ENCODE measurements around the gene MAK. TPM values are rescaled to one million over a fixed set of nuclear protein-coding genes. Genes with fewer than 3 reads are reported as not detected.

MAK gene, protein sequence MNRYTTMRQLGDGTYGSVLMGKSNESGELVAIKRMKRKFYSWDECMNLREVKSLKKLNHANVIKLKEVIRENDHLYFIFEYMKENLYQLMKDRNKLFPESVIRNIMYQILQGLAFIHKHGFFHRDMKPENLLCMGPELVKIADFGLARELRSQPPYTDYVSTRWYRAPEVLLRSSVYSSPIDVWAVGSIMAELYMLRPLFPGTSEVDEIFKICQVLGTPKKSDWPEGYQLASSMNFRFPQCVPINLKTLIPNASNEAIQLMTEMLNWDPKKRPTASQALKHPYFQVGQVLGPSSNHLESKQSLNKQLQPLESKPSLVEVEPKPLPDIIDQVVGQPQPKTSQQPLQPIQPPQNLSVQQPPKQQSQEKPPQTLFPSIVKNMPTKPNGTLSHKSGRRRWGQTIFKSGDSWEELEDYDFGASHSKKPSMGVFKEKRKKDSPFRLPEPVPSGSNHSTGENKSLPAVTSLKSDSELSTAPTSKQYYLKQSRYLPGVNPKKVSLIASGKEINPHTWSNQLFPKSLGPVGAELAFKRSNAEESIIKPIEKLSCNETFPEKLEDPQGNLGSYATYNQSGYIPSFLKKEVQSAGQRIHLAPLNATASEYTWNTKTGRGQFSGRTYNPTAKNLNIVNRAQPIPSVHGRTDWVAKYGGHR
- 0.13 to 0.21 TPM (median 0.15 TPM) in 5 replicates for total RNA-seq (2022; extraction: Qiagen RNA extraction; ENCODE audit: low read depth)

DNA sequence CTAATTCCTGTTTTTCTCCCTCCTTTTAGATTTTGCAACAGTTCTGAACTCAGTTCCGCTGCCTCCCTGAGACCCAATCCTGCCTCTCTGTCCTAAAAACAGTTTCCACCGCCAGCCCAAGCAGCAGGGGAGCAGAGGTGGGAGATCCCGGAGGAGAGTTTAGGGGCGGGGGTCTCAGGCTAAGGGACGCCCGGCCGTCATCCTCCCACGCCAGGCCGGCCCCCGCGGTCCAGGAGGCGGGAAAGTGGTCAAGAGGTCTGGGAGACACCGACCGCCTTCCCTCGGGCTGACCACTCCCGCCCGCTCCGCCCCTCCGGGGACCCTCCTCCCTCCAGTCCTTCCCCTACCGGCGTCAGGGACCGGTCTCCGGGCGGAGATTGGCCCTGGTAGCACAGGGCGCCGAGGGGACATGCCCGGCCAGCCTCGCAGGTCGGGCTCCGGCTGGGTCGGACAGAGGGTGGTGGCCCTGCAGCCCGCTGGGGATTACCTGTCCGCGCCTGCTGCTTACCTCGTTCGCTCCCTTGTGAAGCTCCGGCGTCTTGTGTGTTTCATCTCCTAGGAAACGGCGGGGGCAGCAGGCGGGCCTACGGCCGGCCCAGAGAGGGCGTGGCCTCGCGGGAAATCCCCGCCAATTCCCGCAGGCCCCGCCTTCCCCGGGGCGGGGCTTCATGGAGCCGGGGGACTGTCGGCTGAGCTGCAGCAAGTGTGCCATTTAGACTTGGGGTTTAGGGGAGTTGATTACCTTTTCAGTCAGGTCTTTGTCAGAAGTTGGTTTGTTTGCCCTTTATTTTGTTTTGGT is at the start of gene MAK:
MAK (minus strand) TSS at position 545 of the 799 bp plus-strand sequence. CDS start 7,891 bp downstream, outside the sequence.

DNA sequence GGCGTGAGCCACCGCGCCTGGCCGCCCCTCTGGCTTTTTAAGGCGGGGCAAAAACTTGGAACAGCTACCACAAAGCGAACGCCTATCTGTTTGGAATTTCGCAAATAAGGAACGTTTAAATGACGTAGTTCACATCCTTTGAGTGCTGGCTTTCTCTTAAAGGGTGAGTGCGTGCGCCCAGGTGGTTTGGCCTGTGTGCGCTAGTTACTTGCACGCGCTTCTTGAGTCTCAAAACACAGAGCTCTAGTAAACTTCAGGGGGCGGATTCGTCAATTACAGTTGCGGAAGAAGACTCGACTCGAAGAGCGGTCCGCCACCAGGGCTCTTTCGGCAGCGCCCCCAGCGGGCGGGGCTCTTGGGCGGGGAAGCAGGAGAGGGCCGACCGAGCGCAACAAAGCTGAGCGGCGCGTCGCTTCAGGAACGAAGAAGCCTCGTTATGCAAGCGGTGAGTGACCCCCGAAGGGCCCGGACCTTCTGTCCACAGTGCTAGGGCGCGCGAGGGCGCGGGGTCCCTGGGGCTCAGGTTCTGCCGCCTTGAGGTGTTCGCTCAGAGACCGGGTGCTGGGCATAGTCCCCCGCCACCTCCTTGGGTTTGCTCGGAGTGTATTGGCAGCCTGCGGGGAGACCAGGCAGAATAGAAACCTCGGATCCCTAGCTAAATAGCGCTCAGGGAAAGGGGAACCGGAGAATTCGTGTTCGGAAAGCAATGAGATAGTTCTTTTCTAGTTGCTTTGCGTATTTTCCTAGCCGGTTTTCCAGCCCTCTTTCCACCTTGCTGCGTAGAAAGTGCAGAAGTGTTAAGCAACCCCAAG is 48.6 kb upstream of the MAK start, which contains the start of gene SYCP2L:
SYCP2L (plus strand) TSS at position 362 of the 812 bp plus-strand sequence; CDS start at position 437, 75 bp downstream.

GRCh38 chr6:10747251-10747972 is 90.9 kb downstream of the MAK start, which contains the start of gene TMEM14B:
Gene TMEM14B (plus strand): TSS chr6:10747805. CDS start chr6:10749246, 1,441 bp downstream.

DNA sequence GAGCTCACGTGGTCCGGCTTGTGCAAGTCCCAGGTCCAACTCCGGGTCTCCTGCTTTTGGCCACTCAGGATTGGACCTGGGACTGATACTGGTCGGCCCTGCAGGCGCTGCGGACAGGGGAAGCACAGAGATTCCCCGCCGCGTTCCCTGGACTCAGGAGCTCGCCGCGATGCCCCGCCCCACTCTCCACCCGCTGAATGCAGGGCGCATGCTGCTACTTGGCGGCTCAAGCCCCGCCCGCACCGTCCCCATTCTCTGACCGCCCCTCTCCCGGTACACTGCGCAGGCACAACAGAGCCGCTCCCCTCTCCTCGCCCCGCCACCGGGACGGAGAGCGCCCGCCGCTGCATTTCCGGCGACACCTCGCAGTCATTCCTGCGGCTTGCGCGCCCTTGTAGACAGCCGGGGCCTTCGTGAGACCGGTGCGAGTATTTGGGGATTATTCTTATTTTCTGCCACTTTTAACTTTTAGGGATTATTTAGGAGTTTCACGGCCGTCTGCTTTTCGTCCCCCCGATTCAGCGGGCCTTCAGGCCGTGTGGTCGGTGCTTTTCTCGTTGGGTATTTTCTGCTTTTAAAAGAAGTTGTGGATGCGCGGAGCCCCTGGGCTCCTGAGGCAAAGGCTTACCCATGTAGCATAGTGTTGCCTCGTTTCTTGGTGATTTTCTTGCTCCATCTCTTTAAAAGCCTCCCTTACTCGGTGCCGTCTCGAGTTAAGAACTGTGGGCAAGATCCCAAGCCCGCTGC is 115.3 kb downstream of the MAK start, which contains the start of gene TMEM14C:
TMEM14C (plus strand) TSS at position 251 of the 747 bp plus-strand sequence. CDS start 1,544 bp downstream, outside the sequence.

Other genes with a start within 250 kb of the MAK start
- gene C6orf52, start 143.9 kb downstream of the MAK start, total RNA-seq (2022; extraction: Qiagen RNA extraction; ENCODE audit: low read depth): 1.7 to 2.8 TPM (median 2.0 TPM) in 5 replicates
- 21.9 to 25.2 TPM (median 23.4 TPM) in 5 replicates for gene PAK1IP1, start 143.6 kb downstream of the MAK start, total RNA-seq (2022; extraction: Qiagen RNA extraction; ENCODE audit: low read depth)
- 140 to 171 TPM (median 160 TPM) in 5 replicates for gene TMEM14C, start 115.5 kb downstream of the MAK start, total RNA-seq (2022; extraction: Qiagen RNA extraction; ENCODE audit: low read depth)
- 130 to 167 TPM (median 142 TPM) in 5 replicates for gene TMEM14B, start 90.7 kb downstream of the MAK start, total RNA-seq (2022; extraction: Qiagen RNA extraction; ENCODE audit: low read depth)
- gene GCM2, start 43.5 kb upstream of the MAK start, total RNA-seq (2022; extraction: Qiagen RNA extraction; ENCODE audit: low read depth): 0.03 TPM in 1 of 5 replicates, not detected in the others
- gene SYCP2L, start 48.5 kb upstream of the MAK start, total RNA-seq (2022; extraction: Qiagen RNA extraction; ENCODE audit: low read depth): 1.8 to 3.3 TPM (median 3.1 TPM) in 5 replicates
- 6.3 to 9.1 TPM (median 7.9 TPM) in 5 replicates for gene ELOVL2, start 205.8 kb upstream of the MAK start, total RNA-seq (2022; extraction: Qiagen RNA extraction; ENCODE audit: low read depth)

Measured in A549 treated with DMSO at 1 μM for 4 hours (cell line).